GM21576 (cell line): Measurements from ENCODE around the gene IRX1.

ENCODE experiments used
- ATAC-seq: cut with Tn5 transposase; IDR thresholded peaks from one replicate; pipeline ENCODE4 v1.9.1; 2021; ENCODE audit warnings: mild to moderate bottlenecking, moderate library complexity; ENCODE audit not compliant: unreplicated experiment

The IRX1 gene

GRCh38 chr5:3600106-3601060 is 4.8 kb downstream of the IRX1 start:
- no peak for ATAC-seq

GRCh38 chr5:3601061-3601710 is 5.6 kb downstream of the IRX1 start:
- no peak for ATAC-seq

GRCh38 chr5:3601911-3602782 is 6.5 kb downstream of the IRX1 start:
- ATAC-seq = no peak

GRCh38 chr5:3602785-3603502 is 7.3 kb downstream of the IRX1 start:
- ATAC-seq = no peak

- ATAC-seq = no peak
Measured at GRCh38 chr5:3604501-3604900, 8.9 kb downstream of the IRX1 start.

GRCh38 chr5:3605298-3606010 is 9.8 kb downstream of the IRX1 start:
- ATAC-seq = no peak

GRCh38 chr5:3606121-3606831 is 10.6 kb downstream of the IRX1 start:
- no peak for ATAC-seq

GRCh38 chr5:3607541-3608181 is 12.0 kb downstream of the IRX1 start:
- no peak for ATAC-seq

- no peak for ATAC-seq
Measured at GRCh38 chr5:3609120-3609681, 13.6 kb downstream of the IRX1 start.

GRCh38 chr5:3612591-3613042 is 17.0 kb downstream of the IRX1 start:
- no peak for ATAC-seq

GRCh38 chr5:3613726-3614125 is 18.1 kb downstream of the IRX1 start:
- no peak for ATAC-seq

- no peak for ATAC-seq
Measured at GRCh38 chr5:3615217-3615616, 19.6 kb downstream of the IRX1 start.

- ATAC-seq = no peak
Measured at GRCh38 chr5:3615829-3616228, 20.2 kb downstream of the IRX1 start.

GRCh38 chr5:3619579-3619978 is 23.9 kb downstream of the IRX1 start:
- ATAC-seq = no peak

GRCh38 chr5:3622961-3623360 is 27.3 kb downstream of the IRX1 start:
- ATAC-seq = no peak

GRCh38 chr5:3625626-3626025 is 30.0 kb downstream of the IRX1 start:
- ATAC-seq = no peak

- no peak for ATAC-seq
Measured at GRCh38 chr5:3634061-3634460, 38.4 kb downstream of the IRX1 start.

GRCh38 chr5:3639175-3639574 is 43.5 kb downstream of the IRX1 start:
- ATAC-seq = no peak
